Chondrocyte (in vitro differentiated cells): ENCODE measurements around the gene GTF2H4. TPM values are rescaled to one million over a fixed set of nuclear protein-coding genes. Genes with fewer than 3 reads are reported as not detected.

ENCODE experiments used
- DNase-seq: peaks from one replicate; pipeline ENCODE4 v3.0.0; 2021; ENCODE audit warnings: mixed read lengths, low spot score
- H3K27ac Mint-ChIP-seq: one replicate; pipeline ENCODE4 v1.8.0; 2021; ENCODE audit warnings: mild to moderate bottlenecking, moderate library complexity, mixed read lengths; ENCODE audit not compliant: unreplicated experiment
- H3K27me3 Mint-ChIP-seq: 2 replicates; pipeline ENCODE4 v1.8.0; 2021; ENCODE audit warnings: low read depth, mixed read lengths
- H3K36me3 Mint-ChIP-seq: 2 replicates; pipeline ENCODE4 v1.8.0; 2021; ENCODE audit warnings: low read depth, mixed read lengths
- H3K4me1 Mint-ChIP-seq: 2 replicates; pipeline ENCODE4 v1.8.0; 2021; ENCODE audit warnings: low read depth, mild to moderate bottlenecking, mixed read lengths
- H3K4me3 Mint-ChIP-seq: one replicate; pipeline ENCODE4 v1.8.0; 2021; ENCODE audit warnings: mild to moderate bottlenecking, moderate library complexity, mixed read lengths; ENCODE audit not compliant: unreplicated experiment
- H3K9me3 Mint-ChIP-seq: 2 replicates; pipeline ENCODE4 v1.8.0; 2021; ENCODE audit warnings: low read depth, mixed read lengths
- total RNA-seq: library from RNA; stranded (reverse); gene quantifications from 3 replicates; pipeline ENCODE4 v1.2.1, GENCODE V29; 2021
- TF ChIP-seq, protein P1 (sequence below): fragments of 200-600 bp; sonication (generic); IDR thresholded peaks from 2 replicates; pipeline ENCODE4 v1.5.0; 2021; ENCODE audit warnings: antibody characterized with exemption, mild to moderate bottlenecking, moderate library complexity

Gene GTF2H4
- total RNA-seq, 1 donor from 2014 or later, result 39.5 TPM

DNA sequence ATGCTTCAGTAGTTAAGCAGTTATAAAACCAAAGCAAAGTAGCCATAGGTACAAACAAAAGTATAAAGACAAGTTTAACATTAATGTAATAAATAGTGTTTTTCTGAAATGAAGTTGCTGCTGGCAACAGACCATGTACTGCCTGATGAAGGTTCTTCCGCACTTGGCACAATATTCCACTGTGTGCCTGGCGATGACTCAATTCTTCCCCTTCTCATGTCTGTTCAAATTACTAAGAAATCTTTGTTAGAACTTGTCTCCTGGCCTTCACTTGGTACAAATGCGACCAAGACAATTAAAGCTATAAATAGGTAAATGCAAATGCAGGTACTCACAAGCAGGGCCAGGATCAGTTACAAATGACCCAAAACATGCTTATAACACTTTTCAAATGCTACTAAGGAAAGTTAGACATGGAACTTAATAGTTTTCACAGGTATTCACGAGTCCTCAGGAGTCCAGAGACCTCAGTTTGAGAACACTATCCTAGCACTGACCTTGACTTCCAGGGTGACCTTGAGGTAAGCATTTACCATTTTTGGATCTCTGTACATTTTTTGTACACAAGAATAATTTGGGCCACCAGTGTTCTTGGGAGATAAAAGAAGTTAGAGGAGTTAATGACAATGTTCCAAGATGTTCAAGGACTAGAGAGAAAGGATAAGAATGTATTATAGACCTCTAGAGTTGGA is 31.8 kb upstream of the GTF2H4 start:
- no peak for DNase-seq
- Mint-ChIP-seq H3K4me1 (peaks cover 50% of the 10 kb centered on the region), H3K4me3 (no peak overlapping the region), H3K9me3 (peaks cover 15% of the 10 kb centered on the region), H3K27me3 (no peaks in the 10 kb centered on the region), H3K36me3 (peaks cover 11% of the 10 kb centered on the region), H3K27ac (peak overlapping the region; percentile 99)
- TF ChIP-seq, protein P1, sequence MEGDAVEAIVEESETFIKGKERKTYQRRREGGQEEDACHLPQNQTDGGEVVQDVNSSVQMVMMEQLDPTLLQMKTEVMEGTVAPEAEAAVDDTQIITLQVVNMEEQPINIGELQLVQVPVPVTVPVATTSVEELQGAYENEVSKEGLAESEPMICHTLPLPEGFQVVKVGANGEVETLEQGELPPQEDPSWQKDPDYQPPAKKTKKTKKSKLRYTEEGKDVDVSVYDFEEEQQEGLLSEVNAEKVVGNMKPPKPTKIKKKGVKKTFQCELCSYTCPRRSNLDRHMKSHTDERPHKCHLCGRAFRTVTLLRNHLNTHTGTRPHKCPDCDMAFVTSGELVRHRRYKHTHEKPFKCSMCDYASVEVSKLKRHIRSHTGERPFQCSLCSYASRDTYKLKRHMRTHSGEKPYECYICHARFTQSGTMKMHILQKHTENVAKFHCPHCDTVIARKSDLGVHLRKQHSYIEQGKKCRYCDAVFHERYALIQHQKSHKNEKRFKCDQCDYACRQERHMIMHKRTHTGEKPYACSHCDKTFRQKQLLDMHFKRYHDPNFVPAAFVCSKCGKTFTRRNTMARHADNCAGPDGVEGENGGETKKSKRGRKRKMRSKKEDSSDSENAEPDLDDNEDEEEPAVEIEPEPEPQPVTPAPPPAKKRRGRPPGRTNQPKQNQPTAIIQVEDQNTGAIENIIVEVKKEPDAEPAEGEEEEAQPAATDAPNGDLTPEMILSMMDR, result no peak

DNA sequence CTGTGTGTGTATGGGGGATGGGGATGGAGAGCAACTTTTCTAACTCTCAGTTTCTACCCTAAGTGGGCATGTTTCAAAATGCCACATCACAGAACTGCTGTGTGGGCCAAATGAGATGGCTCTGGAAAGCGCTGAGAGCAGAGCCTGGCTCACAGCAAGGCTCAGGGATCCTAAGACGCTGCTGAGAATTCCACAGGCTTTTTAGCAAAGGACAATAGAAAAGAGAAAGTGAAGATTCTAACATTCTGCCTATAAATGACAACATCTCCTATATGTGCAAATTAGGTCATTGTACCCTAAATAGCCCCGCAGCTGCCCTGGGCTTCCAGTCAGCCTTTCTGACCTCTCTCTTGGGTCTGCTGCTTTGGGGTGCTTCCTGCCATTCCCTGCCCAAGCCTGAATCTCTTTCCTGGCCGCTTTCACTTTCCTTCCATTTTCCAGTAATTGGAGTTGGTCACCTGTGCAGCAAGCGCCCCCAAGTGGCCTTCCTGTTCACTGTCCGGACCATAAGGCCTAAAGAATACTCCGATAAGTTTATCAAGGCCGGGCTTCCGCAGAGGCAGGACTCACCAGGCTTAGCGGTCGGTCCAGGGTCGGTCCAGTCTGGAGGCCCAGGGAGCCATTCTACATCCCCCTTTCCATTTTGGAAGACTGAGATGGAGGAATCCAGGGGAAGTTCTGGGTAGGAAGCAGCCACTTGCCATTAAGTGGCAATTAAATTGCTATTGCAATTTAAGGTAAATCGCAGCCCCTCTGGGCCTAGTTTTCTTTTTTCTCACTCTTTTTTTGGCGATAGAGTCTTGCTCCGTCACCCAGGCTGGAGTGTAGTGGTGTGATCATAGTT is 30.4 kb upstream of the GTF2H4 start:
- no peaks in the 10 kb centered on the region for H3K27me3 Mint-ChIP-seq
- TF ChIP-seq, protein P1, result peak; percentile 98
- peaks cover 7% of the 10 kb centered on the region for H3K9me3 Mint-ChIP-seq
- H3K36me3 Mint-ChIP-seq, result peaks cover 5% of the 10 kb centered on the region
- H3K4me3 Mint-ChIP-seq, result peak overlapping the region; percentile 63
- peak overlapping the region; percentile 99 for H3K27ac Mint-ChIP-seq
- H3K4me1 Mint-ChIP-seq, result peaks cover 65% of the 10 kb centered on the region
- DNase-seq, result peak; percentile 84

DNA sequence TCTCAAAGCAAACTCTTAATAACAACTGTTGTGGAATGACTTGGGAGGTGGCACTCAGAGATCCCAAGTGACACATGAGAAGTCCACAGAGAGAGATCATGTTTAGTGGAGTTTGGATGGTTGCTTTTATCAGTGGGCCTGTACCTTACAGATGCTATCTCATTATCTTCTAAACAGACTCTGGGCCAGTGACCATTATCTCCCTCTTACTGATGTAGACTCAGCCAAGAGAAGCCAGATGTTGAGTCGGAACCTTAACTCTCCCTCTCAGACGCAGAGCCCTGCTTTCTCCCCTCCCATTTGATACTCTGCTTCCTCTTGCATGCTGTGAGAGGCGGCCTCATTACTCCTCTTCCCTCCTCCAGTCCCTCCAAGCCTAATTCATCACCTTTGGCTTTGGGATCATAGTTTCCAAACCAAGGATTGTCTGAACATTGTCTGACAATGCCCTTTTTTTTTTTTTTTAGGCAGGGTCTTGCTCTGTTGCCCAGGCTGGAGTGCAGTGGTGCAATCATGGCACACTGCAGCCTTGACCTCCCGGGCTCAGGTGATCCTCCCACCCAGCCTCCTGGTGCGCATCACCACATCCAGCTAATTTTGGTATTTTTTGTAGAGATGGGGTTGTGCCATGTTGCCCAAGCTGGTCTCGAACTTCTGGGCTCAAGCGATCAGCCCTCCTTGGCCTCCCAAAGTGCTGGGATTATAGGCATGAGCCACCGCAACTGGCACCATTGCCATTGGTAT is 28.2 kb upstream of the GTF2H4 start:
- no peaks in the 10 kb centered on the region for H3K36me3 Mint-ChIP-seq
- TF ChIP-seq, protein P1, result no peak
- H3K4me1 Mint-ChIP-seq, result peaks cover 72% of the 10 kb centered on the region
- peak overlapping the region; percentile 20 for H3K27ac Mint-ChIP-seq
- no peak overlapping the region for H3K4me3 Mint-ChIP-seq
- no peak for DNase-seq
- no peaks in the 10 kb centered on the region for H3K27me3 Mint-ChIP-seq
- H3K9me3 Mint-ChIP-seq, result no peaks in the 10 kb centered on the region

DNA sequence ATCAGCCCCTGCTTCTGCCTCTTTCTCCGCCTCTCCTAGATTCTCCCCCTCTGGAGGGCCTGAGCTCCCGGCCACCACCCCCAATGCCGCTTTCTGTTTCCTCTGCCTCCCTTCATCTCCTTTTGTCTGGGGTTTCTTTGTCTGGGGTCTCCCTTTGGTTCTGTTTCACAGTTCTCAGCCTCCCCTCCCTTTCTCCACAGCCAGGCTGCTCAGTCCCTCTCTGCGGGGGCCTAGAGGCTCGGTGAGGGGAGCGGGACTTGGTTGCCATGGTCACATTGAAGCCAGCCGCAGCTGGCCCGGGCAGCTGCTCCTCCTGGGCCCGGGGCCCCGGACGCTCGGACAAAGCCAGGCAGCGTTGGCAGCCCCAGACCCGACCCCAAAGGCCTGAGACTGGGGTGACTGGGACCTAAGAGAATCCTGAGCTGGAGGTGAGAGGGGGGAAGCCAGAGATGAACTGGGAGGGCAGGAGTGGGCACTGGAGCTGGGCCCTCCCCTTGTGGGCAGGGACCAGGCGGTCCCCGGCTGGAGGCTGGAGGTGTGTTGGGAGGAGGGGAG is 27.2 kb upstream of the GTF2H4 start:
- H3K36me3 Mint-ChIP-seq, result no peaks in the 10 kb centered on the region
- TF ChIP-seq, protein P1, result no peak
- H3K4me1 Mint-ChIP-seq, result peaks cover 69% of the 10 kb centered on the region
- no peak for DNase-seq
- no peak overlapping the region for H3K27ac Mint-ChIP-seq
- H3K9me3 Mint-ChIP-seq, result no peaks in the 10 kb centered on the region
- H3K4me3 Mint-ChIP-seq, result no peak overlapping the region
- H3K27me3 Mint-ChIP-seq, result no peaks in the 10 kb centered on the region
